DOHH2 (cell line): ENCODE results near the gene DNM1L.

Source experiments
- EZH2phosphoT487 ChIP-seq: fragments of 200-600 bp; sonication (generic); IDR thresholded peaks from 2 replicates; pipeline ENCODE4 v1.6.1; 2017; ENCODE audit warnings: borderline replicate concordance, mild to moderate bottlenecking, antibody characterized with exemption, low read length, moderate library complexity, mixed read lengths
- TF ChIP-seq, protein P1 (sequence below): fragments of 200-600 bp; sonication (generic); IDR thresholded peaks from one replicate; pipeline ENCODE4 v1.5.1; 2014; ENCODE audit warnings: antibody characterized with exemption, mild to moderate bottlenecking, low read depth, low read length; ENCODE audit not compliant: poor library complexity, severe bottlenecking

DNA sequence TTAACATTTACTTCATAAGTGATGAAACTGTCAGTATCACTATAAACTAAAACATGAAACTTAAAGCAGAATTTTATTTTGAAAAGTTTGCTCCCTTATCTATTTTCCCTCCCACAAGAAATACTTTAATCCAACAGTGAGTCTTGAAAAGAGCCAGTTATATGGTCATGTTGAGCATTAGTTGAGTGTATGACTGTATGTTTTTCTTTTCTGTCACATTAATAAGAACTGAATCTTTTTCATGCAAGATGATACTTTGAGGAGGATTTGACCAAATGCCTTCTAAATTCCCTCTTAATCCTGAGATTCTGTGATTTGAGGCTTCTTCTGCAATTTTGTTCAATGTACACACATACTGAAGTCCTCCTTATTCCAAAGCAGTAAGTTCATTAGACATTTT, 110.3 kb downstream of the DNM1L start:
- TF ChIP-seq, protein P1, sequence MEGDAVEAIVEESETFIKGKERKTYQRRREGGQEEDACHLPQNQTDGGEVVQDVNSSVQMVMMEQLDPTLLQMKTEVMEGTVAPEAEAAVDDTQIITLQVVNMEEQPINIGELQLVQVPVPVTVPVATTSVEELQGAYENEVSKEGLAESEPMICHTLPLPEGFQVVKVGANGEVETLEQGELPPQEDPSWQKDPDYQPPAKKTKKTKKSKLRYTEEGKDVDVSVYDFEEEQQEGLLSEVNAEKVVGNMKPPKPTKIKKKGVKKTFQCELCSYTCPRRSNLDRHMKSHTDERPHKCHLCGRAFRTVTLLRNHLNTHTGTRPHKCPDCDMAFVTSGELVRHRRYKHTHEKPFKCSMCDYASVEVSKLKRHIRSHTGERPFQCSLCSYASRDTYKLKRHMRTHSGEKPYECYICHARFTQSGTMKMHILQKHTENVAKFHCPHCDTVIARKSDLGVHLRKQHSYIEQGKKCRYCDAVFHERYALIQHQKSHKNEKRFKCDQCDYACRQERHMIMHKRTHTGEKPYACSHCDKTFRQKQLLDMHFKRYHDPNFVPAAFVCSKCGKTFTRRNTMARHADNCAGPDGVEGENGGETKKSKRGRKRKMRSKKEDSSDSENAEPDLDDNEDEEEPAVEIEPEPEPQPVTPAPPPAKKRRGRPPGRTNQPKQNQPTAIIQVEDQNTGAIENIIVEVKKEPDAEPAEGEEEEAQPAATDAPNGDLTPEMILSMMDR: no peak
- no peak for TF ChIP-seq EZH2phosphoT487
